HG02588 (cell line): Measurements from ENCODE around the gene KRTAP5-5.
"Not testable (repeated sequence)": the region's sequence is repeated elsewhere in the genome, so short reads cannot be mapped to it uniquely, and the experiment has no call there.

Experiments used
- ATAC-seq: cut with Tn5 transposase; IDR thresholded peaks from one replicate; pipeline ENCODE4 v1.9.1; 2021; ENCODE audit warnings: mild to moderate bottlenecking, moderate library complexity; ENCODE audit not compliant: unreplicated experiment

Gene KRTAP5-5

DNA sequence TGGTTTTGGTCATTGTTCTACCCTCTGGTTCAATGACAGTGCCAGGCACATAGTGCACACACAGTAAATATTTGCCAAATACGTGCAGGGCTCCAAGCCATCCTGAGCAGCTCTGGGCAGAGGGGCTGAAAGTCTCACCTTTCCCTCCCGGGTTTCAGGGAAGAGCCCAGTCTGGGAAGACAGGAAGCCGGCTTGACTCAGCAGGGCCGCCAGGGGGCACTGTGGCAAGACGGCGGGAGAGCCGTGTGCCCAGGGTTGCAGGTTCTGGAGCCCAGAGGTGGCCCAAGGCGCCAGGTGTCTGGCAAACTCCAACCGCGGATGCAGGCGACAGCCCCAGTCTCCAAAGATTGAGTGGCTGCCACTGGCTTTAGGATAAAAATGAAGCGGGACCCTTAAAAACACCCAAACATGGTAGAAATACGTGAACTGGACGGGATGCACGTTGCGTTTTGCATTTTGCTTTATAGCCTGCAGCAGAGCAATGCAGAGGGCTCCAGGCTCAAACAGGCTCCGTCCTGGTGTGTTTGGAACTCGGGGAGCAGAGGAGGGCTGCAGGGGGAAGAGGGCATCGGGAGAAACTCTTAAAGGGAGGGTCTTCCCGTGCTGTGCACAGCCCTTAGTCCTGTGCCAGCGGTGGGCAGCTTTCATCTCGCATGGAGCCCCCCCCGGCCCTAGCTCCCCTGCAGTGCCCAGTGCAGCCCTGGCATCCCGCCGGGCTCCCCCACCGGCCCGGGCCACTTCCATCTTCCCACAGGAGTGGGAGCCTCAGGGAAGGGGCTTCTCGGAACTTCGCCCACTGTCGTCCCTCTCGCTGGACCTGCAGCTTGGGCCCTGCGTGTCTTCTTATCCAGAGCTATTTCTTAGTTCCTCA, 10.7 kb downstream of the KRTAP5-5 start:
- ATAC-seq = no peak

DNA sequence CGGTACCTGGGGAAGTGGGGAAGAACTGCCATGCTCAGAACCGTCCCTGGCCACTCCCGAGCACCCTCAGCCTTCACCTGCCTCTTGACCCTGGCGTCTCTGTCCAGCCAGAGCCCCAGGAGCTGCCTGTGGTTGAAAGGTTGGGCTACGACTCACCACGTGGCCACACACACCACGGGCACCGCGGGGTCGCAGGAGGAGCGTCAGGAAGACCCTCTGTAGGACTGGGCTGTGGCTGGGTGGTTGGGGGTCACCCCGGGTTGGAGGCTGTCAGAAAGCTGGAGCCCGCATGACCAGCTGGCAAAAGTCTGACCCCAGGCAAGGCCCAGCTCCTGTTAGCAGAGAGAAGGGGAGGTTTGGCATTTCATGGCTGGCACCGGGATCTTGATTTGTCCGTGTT, 11.5 kb downstream of the KRTAP5-5 start:
- no peak for ATAC-seq

DNA sequence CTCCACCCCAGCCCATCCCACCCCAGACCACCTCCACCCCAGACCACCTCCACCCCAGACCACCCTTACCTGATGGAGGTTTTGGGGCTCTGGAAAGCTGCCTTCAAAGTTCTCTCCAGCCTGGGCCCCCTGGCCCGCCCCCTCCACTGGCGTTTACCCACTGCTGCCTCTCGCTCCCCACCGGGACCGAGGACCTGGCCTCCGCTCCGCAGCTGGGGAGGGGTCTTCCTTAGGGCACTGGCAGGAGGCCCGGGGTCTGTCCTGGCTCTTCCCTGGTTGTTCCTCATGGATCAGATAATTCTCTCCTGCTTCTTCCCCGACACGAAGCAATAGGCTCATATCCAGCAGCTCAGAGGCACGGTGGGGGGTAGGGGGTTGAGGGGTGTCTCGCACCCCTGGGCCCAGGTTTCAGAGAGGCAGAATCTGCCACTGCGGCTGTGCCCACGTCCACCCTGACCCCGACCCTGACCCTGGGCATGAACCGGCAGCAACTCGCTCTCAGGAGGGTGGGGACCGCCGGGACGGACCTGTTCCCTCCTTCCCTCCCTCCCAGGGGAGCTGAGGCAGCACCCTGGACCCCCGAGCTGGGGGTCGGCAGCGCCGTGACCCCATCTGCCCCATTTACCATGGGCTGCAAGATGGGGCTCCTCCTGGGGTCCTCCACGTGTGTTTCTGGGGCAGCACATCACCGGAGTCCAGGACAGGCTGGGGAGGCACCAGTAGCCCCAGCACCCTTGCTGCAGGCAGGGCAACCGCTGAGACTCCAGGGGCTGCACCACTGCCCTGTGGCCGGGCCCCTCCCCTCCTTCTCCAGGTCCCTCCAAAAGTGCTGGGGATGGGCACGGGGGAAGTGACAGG, 12.9 kb downstream of the KRTAP5-5 start:
- no peak for ATAC-seq

GRCh38 chr11:1643146-1643690, 13.6 kb downstream of the KRTAP5-5 start:
- ATAC-seq = no peak

- no peak for ATAC-seq
Measured at GRCh38 chr11:1644601-1645356, 15.2 kb downstream of the KRTAP5-5 start.

DNA sequence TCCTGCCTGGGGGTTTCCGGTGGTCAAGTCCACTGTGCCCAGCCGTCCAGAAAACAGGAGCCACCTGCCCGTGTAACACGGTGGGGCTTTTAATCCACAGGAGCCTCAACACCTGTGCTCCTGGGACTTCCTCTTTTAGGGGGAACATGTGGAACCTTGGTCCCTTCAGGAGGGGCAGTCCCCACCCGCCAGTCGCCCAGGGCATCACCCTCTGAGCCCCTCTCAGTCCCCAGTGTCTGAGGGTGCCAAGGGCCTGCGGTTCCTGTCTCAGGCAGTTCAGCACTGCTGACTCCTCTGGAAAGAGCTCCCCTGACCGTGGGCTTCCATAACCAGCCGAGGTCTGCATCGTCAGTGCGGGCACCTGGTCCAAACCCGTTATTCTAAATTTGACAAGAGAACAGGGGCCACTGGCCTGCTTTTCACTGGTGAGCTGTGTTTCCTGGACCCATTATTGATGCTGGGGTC, 15.8 kb downstream of the KRTAP5-5 start:
- ATAC-seq = no peak

GRCh38 chr11:1646540-1646939, 17.0 kb downstream of the KRTAP5-5 start:
- not testable (repeated sequence) for ATAC-seq

- no peak for ATAC-seq
Measured at GRCh38 chr11:1647901-1648652, 18.5 kb downstream of the KRTAP5-5 start.

DNA sequence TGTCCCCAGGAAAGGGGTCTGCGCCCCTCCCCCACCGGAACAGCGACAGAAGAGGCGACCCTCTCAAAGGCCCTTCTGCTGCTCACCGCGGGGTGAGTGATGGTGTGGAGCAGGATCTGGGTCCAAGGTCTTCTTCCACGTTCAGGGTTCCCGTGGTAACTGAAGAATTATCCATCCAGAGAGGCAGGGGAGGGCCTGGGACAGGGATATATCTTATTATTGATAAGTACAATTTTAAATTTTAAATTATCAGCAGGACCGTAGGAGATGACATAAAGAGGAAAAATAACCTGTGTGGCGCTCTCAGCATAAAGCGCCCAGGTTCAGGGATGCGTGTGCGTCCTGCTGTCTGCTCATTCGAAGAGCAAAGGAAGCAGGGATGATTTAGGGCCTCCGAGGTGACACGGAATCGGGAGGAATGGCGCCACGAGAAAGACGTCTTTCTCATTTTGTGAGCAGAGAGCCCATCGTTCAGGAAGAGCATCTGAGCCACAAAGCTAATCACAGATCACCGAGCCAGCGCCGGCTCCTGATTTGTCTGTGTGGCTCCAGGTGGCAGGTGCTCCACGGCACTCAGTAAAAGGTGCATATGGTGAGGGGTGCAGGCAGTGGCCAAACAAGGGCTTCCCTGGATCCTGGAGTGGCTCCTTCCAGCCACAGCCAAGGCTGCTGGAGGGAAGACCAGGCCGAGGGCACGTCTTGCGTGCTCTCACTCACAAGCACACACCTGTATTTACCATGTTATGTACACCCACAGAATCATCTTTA, 19.3 kb downstream of the KRTAP5-5 start:
- no peak for ATAC-seq

DNA sequence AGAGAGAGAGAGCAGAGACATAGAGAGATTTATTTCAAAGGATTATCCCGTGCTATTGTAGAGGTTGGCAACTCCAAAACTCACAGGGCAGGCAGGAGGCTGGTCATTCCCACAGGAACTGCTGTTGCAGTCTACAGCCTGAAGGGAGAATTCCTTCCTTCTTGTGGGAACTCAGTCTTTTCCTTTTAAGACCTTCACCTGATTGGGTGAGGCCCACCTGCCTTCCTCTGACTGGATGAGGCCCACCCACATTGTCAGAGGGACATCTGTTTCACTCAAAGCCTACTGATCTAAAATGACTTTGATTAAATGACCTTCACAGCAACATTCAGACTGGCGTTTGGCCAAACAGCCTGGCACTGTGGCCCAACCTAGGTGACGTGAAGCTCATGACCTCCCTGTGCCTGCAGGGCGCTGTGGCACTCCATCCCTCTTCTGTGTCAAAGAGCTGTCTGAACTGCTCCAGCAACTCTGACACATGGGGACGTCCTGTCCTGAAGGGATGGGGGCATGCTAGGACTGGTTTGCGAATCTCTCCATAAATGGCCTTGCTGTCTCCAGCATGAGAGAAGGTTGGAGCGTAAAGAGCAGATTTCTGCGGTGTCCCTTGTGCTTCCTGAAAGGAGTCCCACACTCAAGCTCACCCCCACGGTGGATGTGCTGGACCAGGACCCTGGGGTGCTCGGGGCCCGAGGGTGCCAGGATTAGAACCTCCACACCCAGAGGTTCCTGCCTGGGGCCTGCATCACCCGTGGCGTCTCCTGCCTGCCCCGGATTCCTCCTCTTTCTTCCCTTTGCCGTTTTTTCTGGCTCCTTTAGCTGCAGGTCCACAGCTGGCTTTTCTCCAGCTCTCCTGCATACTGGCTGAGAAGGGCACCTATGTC, 20.7 kb downstream of the KRTAP5-5 start:
- ATAC-seq = no peak

GRCh38 chr11:1650918-1651262, 21.3 kb downstream of the KRTAP5-5 start:
- ATAC-seq = no peak

- no peak for ATAC-seq
Measured at GRCh38 chr11:1651411-1651980, 21.9 kb downstream of the KRTAP5-5 start.

GRCh38 chr11:1652026-1652425, 22.5 kb downstream of the KRTAP5-5 start:
- no peak for ATAC-seq

DNA sequence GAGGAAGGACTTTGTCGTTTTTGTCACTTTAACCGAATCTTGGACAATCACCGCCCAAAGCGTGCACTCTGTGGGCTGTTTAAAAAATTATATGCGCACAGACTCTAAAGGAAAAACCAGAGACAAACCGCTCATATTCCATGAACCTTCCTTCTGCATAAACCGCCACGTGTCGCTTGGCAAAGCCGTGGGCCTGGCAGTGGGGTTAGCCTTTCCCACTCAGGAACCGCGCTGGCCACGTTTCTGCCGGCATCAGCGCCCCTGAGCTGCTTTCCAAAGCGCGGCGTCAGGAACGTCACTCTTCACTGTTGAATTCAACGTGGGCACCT, 22.8 kb downstream of the KRTAP5-5 start:
- ATAC-seq = no peak

- no peak for ATAC-seq
Measured at GRCh38 chr11:1652771-1653540, 23.4 kb downstream of the KRTAP5-5 start.

GRCh38 chr11:1653541-1654387, 24.2 kb downstream of the KRTAP5-5 start:
- ATAC-seq = no peak
